Gastrocnemius medialis (tissue), 4 donors: ENCODE data around the gene RAI1.

Source experiments
- CTCF ChIP-seq, 5 experiments: fragments of 450-650 bp in 3 of 5; fragments of 200-600 bp in 2 of 5; sonication (generic) in 2 of 5; IDR thresholded peaks in 4 of 5; conservative IDR thresholded peaks in 1 of 5; 1 replicate in 4 of 5; 2 replicates in 1 of 5; pipeline ENCODE4 v1.5.1; 2016 to 2019; ENCODE audit warnings: antibody characterized with exemption in 5 of 5, mild to moderate bottlenecking in 3 of 5, moderate library complexity in 3 of 5
- POLR2A ChIP-seq, 2 donors: fragments of 450-650 bp; IDR thresholded peaks; one replicate each; pipeline ENCODE4 v1.6.1; 2017; ENCODE audit warnings: antibody characterized with exemption in 2 of 2, mild to moderate bottlenecking in 2 of 2, moderate library complexity in 2 of 2

GRCh38 chr17:17760350-17760749 is 79.1 kb downstream of the RAI1 start:
- TF ChIP-seq CTCF (IDR thresholded peaks at IDR 0.05 in 4 of 5, conservative IDR thresholded peaks at IDR 0.05 in 1 of 5) (no peak), POLR2A (IDR thresholded peaks at IDR 0.05) (no peak)
